Measurements from ENCODE around the gene FXYD4. TPM values are rescaled to one million over a fixed set of nuclear protein-coding genes. Genes with fewer than 3 reads are reported as not detected.
"Not testable (repeated sequence)": the region's sequence is repeated elsewhere in the genome, so short reads cannot be mapped to it uniquely, and the experiment has no call there.

The FXYD4 gene, protein sequence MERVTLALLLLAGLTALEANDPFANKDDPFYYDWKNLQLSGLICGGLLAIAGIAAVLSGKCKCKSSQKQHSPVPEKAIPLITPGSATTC
- total RNA-seq (2014; rRNA removed; shearing (Covaris generic); ENCODE audit: low replicate concordance): not detected in 2 replicates

DNA sequence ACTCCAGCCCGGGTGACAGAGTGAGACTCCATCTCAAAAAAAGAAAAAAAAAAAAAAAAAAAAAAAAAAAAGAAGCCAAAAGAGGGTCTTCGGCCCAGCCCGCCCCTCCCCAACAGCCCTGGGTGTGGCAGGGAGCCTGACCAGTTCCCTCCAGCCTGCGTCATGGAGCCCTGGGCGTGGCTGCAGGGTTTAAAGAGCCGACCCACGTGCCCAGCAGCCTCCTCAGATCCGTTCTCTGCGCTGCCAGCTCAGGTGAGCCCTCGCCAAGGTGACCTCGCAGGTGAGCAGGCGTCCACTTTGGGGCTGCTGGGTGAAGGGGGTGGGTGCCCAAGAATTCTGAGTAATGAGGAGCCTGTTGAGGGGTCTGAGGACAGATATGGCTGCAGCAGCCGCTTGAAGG, at the start of gene FXYD4:
TSS of gene FXYD4 (plus strand) at position 219 of the 400 bp plus-strand sequence. CDS start 2,111 bp downstream, outside the sequence.
- no peak within 1 kb of the TSS for H3K4me3 ChIP-seq (ENCODE audit: low read length)
- no peaks in the 10 kb centered on the region for H3K4me1 ChIP-seq (ENCODE audit: low read length)
- no peak within 1 kb of the TSS for H2AFZ ChIP-seq (ENCODE audit: low read length)
- H3K9ac ChIP-seq (ENCODE audit: low read length): no peak within 1 kb of the TSS
- no peaks in the 10 kb centered on the region for H3K9me3 ChIP-seq (ENCODE audit: low read length)
- H3K27me3 ChIP-seq (ENCODE audit: low read length): no peaks in the 10 kb centered on the region
- H3K36me3 ChIP-seq (ENCODE audit: insufficient read depth, low read length): no peaks in the 10 kb centered on the region
- H4K20me1 ChIP-seq (ENCODE audit: insufficient read depth, low read depth, low read length): no peaks in the 10 kb centered on the region
- no peaks in the 10 kb centered on the region for H3K9me2 ChIP-seq (replicated peaks; ENCODE audit: insufficient read depth, low read length)
- no peak within 1 kb of the TSS for H3K4me2 ChIP-seq (ENCODE audit: low read depth, low read length, poor library complexity, severe bottlenecking)
- no peak within 1 kb of the TSS for H3K27ac ChIP-seq (ENCODE audit: low read length)
- no peaks in the 10 kb centered on the region for H3K79me2 ChIP-seq (ENCODE audit: low read length)
- no peak for DNase-seq

DNA sequence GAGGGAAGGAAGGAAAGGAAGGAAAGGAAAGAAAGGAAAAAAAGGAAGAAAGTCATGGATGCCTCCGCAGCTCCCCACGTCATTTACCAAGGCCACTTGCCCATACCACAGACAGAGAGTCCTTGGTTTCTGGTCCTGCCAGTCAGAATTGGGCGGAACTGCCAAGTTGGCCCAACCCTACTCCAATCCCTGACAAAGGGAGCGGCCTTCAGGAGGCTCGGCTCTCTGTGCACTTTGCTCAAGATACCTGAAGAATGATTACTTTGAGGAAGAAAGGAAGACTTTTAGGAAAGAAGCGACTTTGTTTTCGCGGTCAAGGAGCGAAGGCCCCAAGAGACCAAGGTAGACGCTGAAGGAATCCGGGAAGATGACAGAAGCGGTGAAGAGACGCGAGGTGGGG, 49.1 kb upstream of the FXYD4 start:
- Histone ChIP-seq H3K79me2 (ENCODE audit: low read length) (no peaks in the 10 kb centered on the region), H3K36me3 (ENCODE audit: insufficient read depth, low read length) (no peaks in the 10 kb centered on the region), H3K4me2 (ENCODE audit: low read depth, low read length, poor library complexity, severe bottlenecking) (no peak overlapping the region), H3K27ac (ENCODE audit: low read length) (no peak overlapping the region), H4K20me1 (ENCODE audit: insufficient read depth, low read depth, low read length) (no peaks in the 10 kb centered on the region), H3K9me3 (ENCODE audit: low read length) (no peaks in the 10 kb centered on the region), H3K4me3 (ENCODE audit: low read length) (no peak overlapping the region), H3K9ac (ENCODE audit: low read length) (no peak overlapping the region), H3K9me2 (replicated peaks; ENCODE audit: insufficient read depth, low read length) (no peaks in the 10 kb centered on the region), H3K27me3 (ENCODE audit: low read length) (no peaks in the 10 kb centered on the region), H2AFZ (ENCODE audit: low read length) (no peak overlapping the region), H3K4me1 (ENCODE audit: low read length) (no peaks in the 10 kb centered on the region)
- DNase-seq: no peak

DNA sequence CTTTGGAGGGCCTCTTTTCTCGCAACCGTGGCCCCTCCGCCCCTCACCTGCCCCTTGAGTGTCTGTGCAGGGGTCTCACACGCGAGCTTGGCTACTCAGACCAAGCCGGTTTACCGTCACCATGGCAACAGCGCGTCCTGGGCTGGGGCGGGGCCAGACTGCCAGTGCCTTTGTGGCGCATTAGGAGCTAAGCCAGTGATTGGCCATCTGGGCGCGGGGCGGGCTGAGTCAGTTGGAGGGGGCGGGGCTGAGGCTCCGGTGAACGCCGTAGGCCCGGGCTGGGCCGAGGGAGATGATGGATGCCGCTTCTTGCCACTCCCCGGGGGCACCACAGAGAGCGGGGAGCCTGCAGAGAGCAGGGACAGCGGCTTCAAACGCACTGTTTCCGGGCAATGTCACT, 48.7 kb upstream of the FXYD4 start:
- Histone ChIP-seq H3K9me2 (replicated peaks; ENCODE audit: insufficient read depth, low read length) (no peaks in the 10 kb centered on the region), H4K20me1 (ENCODE audit: insufficient read depth, low read depth, low read length) (no peaks in the 10 kb centered on the region), H3K4me1 (ENCODE audit: low read length) (no peaks in the 10 kb centered on the region), H3K4me3 (ENCODE audit: low read length) (no peak overlapping the region), H3K79me2 (ENCODE audit: low read length) (no peaks in the 10 kb centered on the region), H3K36me3 (ENCODE audit: insufficient read depth, low read length) (no peaks in the 10 kb centered on the region), H3K27me3 (ENCODE audit: low read length) (no peaks in the 10 kb centered on the region), H3K9ac (ENCODE audit: low read length) (no peak overlapping the region), H3K9me3 (ENCODE audit: low read length) (no peaks in the 10 kb centered on the region), H3K4me2 (ENCODE audit: low read depth, low read length, poor library complexity, severe bottlenecking) (no peak overlapping the region), H3K27ac (ENCODE audit: low read length) (no peak overlapping the region), H2AFZ (ENCODE audit: low read length) (no peak overlapping the region)
- peak; percentile 93 for DNase-seq

DNA sequence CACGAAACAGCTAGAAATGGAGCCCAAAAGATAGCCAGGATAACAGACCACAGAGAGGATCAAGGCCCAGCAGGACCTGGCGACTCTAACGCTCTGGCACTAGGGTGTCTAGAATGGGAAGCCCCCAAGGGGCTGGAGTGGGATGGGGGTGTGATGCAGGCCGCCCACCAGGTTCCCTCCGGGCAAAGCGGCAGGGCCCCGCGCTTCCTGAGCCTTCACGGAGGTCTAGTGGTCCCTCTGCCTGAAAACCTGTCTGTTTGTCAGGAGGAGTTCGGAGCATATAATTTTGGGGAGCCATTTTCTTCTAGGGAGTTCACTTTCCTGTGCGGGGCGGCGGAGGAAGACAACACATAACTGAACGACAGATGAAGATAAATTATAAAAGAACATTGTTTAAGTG, 48.2 kb upstream of the FXYD4 start:
- Histone ChIP-seq H3K79me2 (ENCODE audit: low read length) (no peaks in the 10 kb centered on the region), H3K9me2 (replicated peaks; ENCODE audit: insufficient read depth, low read length) (no peaks in the 10 kb centered on the region), H4K20me1 (ENCODE audit: insufficient read depth, low read depth, low read length) (no peaks in the 10 kb centered on the region), H3K4me2 (ENCODE audit: low read depth, low read length, poor library complexity, severe bottlenecking) (no peak overlapping the region), H3K9ac (ENCODE audit: low read length) (no peak overlapping the region), H3K4me1 (ENCODE audit: low read length) (no peaks in the 10 kb centered on the region), H3K9me3 (ENCODE audit: low read length) (no peaks in the 10 kb centered on the region), H3K4me3 (ENCODE audit: low read length) (no peak overlapping the region), H2AFZ (ENCODE audit: low read length) (no peak overlapping the region), H3K27me3 (ENCODE audit: low read length) (no peaks in the 10 kb centered on the region), H3K27ac (ENCODE audit: low read length) (no peak overlapping the region), H3K36me3 (ENCODE audit: insufficient read depth, low read length) (no peaks in the 10 kb centered on the region)
- no peak for DNase-seq

DNA sequence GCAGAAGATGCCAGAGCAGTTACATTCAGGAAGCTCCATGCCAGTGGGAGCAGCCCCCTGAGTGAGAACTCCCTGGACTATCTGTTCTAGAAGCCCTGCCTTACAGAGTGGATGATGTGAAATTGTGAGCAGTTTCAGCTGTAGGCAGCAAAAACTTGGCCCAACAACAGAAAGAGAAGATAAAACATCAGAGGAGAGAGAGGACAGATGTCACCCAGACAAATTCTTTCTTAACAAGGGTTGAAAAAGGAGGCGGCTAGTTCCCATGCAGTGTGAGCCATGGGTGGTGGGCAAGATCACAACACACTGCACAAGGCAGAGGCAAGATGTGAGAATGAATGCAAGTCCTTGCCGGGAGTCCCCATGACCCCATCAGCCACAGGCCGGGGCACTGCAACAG, 46.6 kb upstream of the FXYD4 start:
- Histone ChIP-seq H3K9me3 (ENCODE audit: low read length) (no peaks in the 10 kb centered on the region), H3K4me3 (ENCODE audit: low read length) (no peak overlapping the region), H3K36me3 (ENCODE audit: insufficient read depth, low read length) (no peaks in the 10 kb centered on the region), H3K27ac (ENCODE audit: low read length) (no peak overlapping the region), H3K4me1 (ENCODE audit: low read length) (no peaks in the 10 kb centered on the region), H3K9me2 (replicated peaks; ENCODE audit: insufficient read depth, low read length) (no peaks in the 10 kb centered on the region), H2AFZ (ENCODE audit: low read length) (no peak overlapping the region), H3K4me2 (ENCODE audit: low read depth, low read length, poor library complexity, severe bottlenecking) (no peak overlapping the region), H3K27me3 (ENCODE audit: low read length) (no peaks in the 10 kb centered on the region), H3K9ac (ENCODE audit: low read length) (no peak overlapping the region), H3K79me2 (ENCODE audit: low read length) (no peaks in the 10 kb centered on the region), H4K20me1 (ENCODE audit: insufficient read depth, low read depth, low read length) (no peaks in the 10 kb centered on the region)
- no peak for DNase-seq

GRCh38 chr10:43327171-43327570, 44.3 kb upstream of the FXYD4 start:
- Histone ChIP-seq H3K27me3 (ENCODE audit: low read length) (no peaks in the 10 kb centered on the region), H3K9me2 (replicated peaks; ENCODE audit: insufficient read depth, low read length) (no peaks in the 10 kb centered on the region), H4K20me1 (ENCODE audit: insufficient read depth, low read depth, low read length) (no peaks in the 10 kb centered on the region), H3K4me2 (ENCODE audit: low read depth, low read length, poor library complexity, severe bottlenecking) (no peak overlapping the region), H3K4me3 (ENCODE audit: low read length) (no peak overlapping the region), H3K4me1 (ENCODE audit: low read length) (no peaks in the 10 kb centered on the region), H2AFZ (ENCODE audit: low read length) (no peak overlapping the region), H3K9ac (ENCODE audit: low read length) (no peak overlapping the region), H3K27ac (ENCODE audit: low read length) (no peak overlapping the region), H3K79me2 (ENCODE audit: low read length) (no peaks in the 10 kb centered on the region), H3K36me3 (ENCODE audit: insufficient read depth, low read length) (no peaks in the 10 kb centered on the region), H3K9me3 (ENCODE audit: low read length) (no peaks in the 10 kb centered on the region)
- DNase-seq: no peak

DNA sequence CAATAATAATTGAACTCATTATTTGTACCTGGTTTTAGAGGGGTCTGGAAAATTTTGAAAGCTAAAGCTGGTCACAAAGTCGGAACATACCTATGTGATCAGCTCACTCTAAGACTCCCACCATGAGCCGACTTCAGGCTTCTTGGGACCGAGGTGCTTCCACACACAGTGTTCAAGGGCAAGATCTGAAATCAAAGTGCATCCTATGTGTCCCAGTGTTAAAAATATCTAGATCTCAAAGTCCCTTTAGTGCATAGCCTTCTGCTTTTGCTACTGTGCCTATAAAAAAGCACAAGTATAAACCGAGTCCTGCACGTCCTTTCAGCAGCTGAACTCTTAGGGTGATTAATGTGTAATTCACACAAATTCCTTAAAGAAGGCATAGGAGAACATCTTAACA, 43.5 kb upstream of the FXYD4 start:
- no peaks in the 10 kb centered on the region for H3K79me2 ChIP-seq (ENCODE audit: low read length)
- H3K9me3 ChIP-seq (ENCODE audit: low read length): no peaks in the 10 kb centered on the region
- H3K27ac ChIP-seq (ENCODE audit: low read length): no peak overlapping the region
- H3K9me2 ChIP-seq (replicated peaks; ENCODE audit: insufficient read depth, low read length): no peaks in the 10 kb centered on the region
- no peak overlapping the region for H2AFZ ChIP-seq (ENCODE audit: low read length)
- H3K4me1 ChIP-seq (ENCODE audit: low read length): no peaks in the 10 kb centered on the region
- H3K4me2 ChIP-seq (ENCODE audit: low read depth, low read length, poor library complexity, severe bottlenecking): no peak overlapping the region
- H4K20me1 ChIP-seq (ENCODE audit: insufficient read depth, low read depth, low read length): no peaks in the 10 kb centered on the region
- no peaks in the 10 kb centered on the region for H3K27me3 ChIP-seq (ENCODE audit: low read length)
- H3K9ac ChIP-seq (ENCODE audit: low read length): no peak overlapping the region
- DNase-seq: no peak
- no peaks in the 10 kb centered on the region for H3K36me3 ChIP-seq (ENCODE audit: insufficient read depth, low read length)
- H3K4me3 ChIP-seq (ENCODE audit: low read length): no peak overlapping the region

- not testable (repeated sequence) for H4K20me1 ChIP-seq (ENCODE audit: insufficient read depth, low read depth, low read length); H3K9me2 ChIP-seq (replicated peaks; ENCODE audit: insufficient read depth, low read length)
Observed at GRCh38 chr10:43328810-43329209, 42.6 kb upstream of the FXYD4 start.

More at GRCh38 chr10:43328810-43329209, 42.6 kb upstream of the FXYD4 start:
- H2AFZ ChIP-seq (ENCODE audit: low read length); H3K4me3 ChIP-seq (ENCODE audit: low read length); H3K36me3 ChIP-seq (ENCODE audit: insufficient read depth, low read length); H3K79me2 ChIP-seq (ENCODE audit: low read length); H3K9ac ChIP-seq (ENCODE audit: low read length); H3K27me3 ChIP-seq (ENCODE audit: low read length); H3K4me1 ChIP-seq (ENCODE audit: low read length); DNase-seq; H3K27ac ChIP-seq (ENCODE audit: low read length); H3K9me3 ChIP-seq (ENCODE audit: low read length); H3K4me2 ChIP-seq (ENCODE audit: low read depth, low read length, poor library complexity, severe bottlenecking): not testable (repeated sequence)
